NCI-H2029 (cell line): ENCODE measurements around the gene TNS1.

ENCODE experiments used
- DNase-seq: peaks from one replicate; lab custom pipeline; 2025; lab: John Stamatoyannopoulos, UW

The TNS1 gene

DNA sequence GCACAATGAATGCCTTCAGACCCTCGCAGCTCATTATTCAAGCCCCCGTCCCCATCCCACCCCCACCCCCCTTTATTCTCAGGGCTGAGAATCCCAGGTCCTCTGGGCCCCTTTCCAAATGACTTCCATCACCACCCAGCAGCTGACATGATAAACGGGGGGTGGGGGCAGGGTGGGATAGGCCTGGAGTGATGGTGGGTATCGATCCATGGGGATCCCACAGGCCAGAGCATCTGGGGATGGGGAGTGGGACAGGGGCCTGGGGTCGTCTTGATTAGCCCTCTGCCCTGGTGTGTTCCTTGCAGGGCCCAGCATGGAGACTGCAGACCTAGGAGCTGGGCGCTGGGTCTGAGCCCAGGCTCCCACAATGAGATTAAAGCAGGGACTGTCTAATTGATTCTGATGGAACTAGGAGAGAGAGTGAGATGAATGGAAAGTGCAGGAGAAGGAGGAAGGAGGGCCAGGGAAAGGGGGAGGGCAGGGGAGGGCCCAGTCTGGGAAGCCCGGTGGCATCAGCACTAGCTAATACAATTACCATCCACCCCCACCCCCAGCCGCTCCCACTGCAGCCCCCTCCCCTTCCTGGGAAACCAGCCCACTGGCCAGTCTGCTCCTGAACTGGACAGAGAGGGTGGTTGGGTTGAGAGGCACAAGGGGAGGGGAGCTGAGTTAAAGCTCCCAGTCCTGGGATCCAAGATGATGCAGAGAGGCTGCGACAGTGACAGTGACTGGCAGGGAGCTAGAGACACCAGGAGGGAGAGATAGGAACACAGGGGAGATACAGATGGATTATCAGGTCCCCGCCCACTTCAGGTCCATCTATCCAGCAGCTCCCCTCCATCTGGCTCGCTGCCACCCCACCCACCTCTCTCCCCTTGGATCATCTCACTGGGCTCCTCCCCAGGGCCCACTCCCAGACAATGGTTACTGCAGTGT is 13.1 kb upstream of the TNS1 start:
- DNase-seq, result no peak

DNA sequence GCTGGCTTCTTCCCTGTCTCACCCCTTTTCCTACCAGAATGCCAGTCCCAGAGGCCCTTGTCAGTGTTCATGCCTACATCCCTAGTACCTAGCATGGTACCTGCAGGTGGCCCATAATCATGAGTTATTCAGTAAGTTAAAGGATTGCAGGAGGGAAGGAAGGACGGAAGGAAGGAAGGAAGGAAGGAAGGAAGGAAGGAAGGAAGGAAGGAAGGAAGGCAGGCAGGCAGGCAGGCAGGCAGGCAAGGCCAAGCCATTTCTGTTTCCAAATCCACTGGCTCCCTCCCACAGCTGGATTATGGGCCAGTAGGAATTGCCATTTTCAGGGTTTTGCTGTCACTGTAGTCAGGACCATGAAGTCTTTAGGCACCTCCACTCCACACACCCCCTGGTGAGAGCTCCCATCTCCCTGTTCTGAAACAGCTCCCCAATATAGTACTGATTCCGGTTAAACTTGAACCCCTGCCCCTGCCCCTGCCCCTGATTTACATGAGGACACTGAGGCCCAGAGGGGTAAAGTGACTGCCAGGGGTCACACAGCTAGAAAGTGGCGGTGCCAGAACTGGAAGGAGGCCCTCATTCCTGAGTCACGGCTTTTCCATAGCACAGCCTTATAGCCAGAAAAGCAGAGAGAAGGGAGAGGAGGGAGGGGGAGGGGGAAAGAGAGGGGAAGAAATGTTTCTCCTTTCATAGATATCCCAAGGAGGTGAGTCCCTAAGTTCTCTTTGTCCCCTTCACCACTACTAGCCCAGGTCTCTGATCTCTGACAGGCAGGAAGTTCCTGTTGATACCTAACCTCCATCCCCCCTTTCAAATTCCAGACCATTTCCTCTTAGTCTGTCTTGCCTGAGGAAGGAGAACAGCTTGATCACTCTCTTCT is 12.2 kb upstream of the TNS1 start:
- DNase-seq, result no peak

DNA sequence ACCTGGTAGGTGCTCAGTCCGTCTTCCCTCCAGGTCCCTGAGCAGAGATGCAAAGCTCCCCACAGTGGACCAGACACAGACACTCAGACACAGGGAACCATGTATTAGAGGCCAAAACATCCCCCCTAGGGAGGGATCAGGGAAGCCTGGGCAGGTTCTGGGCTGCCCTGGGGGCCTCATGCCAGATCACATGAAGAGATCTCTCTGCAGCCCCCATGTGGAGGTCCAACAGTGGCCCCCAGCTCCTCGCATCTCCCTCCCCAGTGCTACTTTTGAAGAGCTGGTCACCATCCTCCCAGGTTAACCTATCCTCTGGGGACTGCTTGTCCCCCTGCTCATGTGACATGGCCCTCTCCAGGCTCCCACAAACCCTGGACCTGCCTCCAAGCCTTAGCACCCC is 10.5 kb upstream of the TNS1 start:
- no peak for DNase-seq

DNA sequence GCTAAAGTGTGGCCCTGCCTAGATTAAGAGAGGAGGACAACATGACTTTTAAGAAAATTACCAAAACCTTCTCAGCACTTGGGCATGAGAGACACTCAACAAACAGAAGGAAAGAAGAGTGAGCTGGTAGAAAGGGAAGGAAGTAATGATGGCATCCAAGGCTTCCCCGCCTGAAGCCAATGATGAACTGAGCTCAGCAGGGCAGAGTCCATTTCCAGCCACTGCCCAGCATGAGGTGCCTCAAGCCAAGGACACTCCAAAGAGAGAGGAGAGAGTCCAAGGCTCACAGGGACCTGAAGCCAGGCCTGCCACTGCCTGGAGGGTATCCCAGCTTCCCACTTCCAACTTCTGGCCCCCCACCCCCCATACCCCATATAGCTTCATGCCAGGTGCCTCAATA is 9.5 kb upstream of the TNS1 start:
- no peak for DNase-seq

DNA sequence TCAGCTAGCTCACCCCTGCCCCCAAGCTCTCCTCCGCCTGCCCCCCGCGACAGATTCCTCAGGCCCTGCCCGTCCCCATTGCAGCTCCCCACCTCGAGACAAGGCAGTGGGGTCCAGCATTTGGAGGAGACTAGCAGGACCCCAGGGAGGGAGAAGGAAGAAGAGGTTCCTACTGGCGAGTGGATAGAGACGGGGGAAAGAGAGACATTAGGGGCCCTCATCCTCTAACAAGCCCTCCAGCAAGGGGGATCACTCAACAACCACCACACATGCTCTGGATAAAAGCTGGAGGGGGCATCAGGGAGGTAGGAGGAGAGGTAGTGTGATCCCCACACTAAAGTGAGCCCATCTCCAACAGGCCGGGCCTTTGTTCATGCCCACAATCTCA is 8.9 kb upstream of the TNS1 start:
- DNase-seq, result no peak

DNA sequence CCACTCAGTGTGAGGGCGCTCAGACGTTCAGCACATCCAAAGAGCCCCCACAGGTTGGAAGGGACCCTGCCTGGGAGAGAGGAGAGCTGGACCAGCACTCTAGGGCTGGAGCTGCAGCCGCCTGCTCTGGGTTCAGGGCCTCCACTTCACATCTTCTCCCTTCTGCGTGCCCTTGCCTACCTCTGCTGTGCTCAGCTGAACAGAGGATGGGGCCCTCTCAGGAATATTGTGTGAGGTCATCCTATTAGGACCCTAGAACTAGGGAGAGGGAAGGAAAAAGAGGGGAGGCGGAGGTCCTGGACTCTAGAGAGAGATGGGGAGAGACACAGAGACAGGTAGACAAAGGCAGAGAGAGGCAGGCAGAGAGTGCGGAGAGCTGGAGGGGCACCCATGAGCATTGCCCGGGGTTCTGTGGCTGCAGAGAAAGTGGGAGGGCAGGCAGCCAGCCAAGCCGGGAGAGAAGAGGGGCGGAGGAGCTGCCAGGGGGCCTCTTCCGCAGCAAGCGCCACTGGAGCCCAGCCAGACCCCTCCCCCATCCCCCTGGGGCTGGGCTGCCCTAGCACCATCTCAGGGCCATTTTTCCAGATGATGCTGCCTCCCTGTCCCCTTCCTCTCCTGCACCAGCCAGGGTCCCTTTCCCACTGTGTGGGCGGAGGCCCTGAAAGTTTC is 8.3 kb upstream of the TNS1 start:
- DNase-seq, result no peak

DNA sequence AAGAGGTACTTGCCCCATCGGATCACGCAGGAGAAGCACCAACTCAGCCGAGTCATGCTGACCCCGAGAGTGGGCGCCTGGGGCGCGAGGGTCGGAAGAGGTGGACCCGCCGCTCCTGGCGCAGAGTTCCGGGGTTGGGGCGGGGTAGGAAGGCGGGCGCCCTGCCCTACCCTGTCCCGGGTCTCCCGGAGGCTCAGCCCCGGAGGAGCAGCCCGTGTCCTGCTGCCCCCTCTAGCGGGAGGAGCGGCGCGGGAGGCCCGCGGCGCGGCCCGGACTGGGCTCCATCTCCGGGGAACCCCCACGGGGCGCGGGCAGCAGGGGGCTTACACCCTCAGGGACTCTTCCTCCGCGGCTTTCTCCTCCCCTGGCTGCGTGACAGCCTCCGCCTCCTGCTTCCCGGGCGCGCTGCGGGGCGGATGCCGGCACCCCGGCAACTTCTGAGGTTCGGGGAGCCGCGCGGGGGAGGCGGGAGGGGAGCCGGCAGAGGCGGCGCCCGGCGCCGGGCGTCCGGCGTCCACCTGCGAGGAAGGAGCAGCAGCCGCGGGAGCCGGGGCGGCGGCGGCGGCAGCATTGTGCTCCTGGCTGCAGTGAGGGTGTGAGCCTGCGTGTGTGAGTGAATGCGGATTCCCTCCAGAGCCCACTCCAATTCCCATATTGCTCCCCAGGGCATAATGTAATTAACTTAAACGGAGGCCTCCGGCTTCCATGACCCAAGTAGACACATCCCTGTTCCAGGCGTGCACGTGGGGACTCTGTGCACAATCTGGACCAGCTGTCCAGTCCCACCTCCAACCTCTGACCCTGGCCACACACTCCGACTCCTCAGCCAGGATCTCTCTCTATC is 7.6 kb upstream of the TNS1 start:
- no peak for DNase-seq

DNA sequence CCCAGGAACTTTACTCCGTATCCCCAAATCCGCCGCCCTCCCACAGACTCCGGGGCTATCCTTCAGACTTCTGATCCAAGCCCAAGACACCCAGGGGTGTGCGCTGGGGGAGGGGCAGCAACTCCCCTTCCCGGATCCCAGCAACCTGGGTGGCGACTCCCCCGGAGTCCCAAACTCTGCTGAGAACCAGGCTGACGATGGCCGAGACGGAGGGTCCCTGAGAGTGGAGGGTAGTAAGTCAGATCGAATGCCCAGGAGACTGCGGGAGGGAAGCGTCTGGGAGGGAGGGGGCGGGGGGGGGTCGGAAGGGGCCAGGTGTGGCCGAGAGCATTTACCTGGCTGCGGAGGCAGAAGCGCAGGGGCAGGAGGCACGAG is 7.0 kb upstream of the TNS1 start:
- no peak for DNase-seq

DNA sequence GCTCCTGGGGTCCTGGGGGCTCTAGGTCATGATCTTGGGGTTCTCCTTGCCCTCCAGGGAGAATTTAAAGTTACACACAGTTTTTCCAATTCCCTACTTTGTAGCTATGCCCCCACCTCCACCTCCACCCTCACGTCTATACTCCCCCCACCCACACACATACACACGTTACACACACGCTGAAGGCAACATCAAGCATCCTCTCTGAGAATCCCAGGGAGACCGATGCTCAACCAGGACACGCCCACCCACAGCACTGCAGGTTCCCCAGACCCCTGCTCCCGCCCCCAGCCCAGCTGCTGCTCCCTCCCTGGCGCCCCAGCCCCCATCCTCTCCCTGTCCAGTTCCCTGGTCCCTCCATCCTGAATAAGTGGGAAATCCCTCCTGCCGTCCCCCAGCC is 6.4 kb upstream of the TNS1 start:
- no peak for DNase-seq

DNA sequence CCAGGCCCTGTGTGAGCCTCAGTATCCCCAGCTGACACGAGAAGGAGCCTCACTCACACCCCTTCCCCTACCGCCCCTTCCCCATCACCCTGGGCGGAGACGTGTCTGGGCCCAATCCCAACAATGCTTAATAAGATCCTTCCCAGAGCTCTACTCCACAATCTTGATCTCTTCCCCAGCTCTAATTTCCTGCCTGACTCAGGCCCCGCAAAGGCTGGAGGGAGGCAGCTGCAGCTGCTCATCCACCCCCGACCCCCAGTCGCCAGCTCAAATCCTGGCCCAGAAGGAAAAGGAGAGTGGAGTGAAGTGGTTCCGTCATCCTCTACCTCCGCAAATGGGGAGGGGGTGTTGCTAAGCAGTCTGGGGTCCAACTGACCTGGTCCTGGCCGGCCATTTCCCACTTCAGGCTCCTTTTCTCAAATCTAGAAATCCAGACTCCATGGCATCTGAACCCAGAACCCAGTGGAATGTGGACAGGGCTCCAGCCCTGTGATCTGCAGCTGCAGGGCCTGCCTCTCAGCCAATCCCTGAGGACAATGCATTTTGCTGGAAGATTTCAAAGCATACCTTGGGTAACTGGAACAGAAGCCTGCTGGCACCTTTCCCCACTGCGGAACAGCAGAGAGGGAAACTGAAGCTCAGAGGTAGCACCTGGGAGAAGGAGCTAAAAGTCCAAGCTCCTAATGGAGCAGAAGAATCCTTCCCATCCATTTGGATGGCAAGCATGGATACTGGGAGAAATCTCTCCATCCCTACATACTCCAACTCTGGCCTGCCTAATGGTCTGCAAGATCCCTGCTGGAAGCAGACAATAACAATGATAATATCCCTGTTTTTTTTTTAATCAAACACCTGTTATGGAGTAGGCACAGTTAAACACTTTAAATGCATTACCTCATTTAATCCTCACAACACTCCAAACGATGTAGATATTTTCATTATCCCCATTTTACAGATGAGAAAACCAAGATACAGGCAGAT is 5.6 kb upstream of the TNS1 start:
- DNase-seq, result no peak

DNA sequence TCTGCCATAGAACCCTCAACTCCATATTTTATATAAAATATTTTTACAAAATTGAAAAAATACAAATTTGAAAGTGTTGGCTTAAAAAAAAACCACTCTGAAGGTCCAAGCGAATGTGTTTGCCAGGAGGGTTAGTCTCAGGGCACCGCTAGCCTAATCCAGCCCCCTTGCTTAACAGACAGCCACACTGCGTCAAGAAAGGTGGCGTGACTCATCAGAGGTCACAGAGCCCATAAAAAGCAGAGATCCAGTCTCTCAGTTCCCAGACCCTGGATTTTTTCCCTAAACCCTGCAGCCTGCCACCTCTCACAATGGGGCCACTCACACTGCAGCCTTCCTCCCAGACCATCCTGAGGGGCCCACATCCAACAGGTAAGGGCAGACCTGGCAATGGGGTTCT is 3.9 kb upstream of the TNS1 start:
- DNase-seq, result no peak

DNA sequence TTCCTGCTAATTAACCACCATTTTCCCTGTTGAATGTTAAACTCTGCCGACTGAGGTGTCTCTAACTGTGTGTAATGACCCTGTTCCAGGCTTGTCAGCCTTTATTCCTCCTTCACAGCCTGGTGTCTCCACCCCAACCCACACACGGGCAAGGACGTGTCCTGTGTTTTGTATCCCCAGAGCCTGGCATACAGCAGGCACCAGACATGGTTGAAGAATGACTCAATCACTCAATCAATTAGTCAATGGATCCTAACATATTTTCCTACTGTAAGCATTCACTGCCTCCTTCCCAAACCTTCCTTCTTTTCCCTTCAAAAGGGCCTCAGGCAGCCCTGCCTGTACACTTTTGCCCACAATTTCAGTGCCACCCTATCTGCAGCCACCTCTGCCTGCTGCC is 2.7 kb upstream of the TNS1 start:
- no peak for DNase-seq

DNA sequence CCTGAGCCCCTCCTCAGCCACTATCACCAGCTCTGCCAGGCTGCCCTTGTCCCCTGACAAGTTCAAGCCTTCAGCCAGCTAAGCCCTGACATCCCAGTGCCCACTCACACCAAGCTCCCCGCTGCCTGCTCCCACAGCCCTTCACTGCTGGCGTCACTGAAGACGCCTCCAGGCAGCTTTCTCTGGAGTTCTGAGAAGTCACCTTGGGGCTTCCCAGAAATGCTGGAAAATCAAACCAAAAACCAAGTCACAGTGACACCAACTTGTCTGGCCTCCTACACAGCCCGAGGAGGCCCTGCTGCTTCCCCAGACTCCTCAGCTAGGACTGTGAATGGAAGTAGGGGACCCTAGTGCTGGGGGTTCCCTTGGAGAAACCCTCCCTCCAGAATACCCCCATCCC is 2.2 kb upstream of the TNS1 start:
- no peak for DNase-seq

DNA sequence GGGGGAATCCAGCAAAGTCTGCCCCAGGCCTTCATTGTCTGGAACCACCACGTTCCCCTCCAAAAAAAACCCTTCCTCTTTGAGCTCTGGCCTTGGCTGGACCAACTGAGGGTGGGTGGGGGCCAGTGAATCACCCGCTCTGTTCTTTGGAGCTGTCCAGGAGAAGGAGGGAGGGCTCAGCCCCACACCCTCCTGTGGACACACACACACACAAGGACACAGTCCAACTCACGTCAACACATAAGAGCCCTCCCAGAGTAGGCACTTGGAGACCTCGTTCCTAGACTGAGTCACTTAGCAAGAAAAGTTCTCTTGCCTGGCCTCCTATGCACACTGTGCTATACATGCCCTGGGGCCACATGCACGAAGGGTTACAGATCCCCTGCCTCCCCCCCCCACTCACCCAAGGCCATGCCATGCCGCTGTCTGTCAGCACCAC is 1.2 kb upstream of the TNS1 start:
- no peak for DNase-seq

DNA sequence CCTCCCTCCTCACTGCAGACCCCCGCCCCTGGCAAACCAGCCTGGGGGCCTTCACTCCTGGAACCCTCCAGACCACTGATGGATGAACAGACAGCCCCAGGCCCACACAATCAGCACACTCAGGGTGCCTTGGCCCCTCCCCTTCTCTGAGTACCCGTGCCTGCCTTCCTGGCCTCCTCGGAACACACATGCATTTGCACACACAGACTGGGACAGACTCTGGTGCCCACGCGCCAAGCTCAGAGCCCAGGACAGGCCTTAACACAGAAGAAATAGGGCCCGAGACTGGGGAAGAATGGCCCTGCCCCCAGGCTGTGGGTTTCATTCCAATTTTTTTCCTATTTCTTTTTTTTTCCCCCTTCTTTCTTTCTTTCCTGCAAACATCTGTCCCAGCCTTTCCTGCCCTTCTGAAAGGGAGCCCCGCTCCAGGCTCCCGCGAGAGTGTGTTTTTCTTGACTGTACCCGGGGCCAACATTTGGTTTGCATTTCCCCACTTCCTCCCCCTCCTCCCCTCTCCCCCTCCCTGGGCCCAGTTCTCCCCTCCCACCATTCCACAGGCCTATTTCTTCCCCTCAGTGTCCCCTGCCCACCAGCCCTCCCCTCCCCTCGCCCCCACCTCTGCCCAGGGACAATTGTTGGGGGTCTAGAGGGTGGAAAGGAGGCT is 618 bp upstream of the TNS1 start:
- no peak for DNase-seq

DNA sequence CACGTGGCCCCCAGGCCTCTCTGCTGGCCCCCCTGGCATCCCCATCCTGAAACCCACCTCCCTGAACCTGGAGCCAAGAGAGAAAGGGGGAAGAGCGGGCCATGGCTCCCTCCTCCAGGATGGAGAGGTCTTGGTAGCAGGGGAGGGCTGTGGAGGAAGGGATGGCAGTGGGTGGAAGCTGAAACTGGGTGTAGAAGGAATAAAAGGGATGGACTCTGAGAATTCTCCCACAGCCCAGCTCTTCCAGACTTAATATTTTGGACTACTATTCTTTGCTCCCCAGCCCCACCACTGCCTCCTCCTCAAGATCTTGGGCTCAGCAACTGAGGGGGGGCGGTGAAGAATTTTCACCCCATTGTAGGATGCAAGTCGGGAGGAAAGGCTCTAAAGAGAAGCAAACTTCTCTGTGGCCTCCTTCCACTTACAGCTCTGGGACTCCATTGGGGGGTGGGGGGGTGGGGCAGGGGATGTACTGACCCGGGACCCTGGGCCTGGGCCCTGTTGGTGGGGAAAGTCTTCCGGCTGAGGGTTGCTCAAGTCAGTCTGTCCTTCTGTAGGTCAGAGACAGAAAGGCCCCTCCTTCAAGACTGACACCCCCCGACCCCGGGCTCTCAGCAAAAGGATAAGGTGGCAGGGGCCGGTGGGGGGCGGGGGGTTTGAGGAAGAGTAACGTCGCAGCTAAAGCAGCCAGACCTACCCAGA is 501 bp downstream of the TNS1 start:
- no peak for DNase-seq

DNA sequence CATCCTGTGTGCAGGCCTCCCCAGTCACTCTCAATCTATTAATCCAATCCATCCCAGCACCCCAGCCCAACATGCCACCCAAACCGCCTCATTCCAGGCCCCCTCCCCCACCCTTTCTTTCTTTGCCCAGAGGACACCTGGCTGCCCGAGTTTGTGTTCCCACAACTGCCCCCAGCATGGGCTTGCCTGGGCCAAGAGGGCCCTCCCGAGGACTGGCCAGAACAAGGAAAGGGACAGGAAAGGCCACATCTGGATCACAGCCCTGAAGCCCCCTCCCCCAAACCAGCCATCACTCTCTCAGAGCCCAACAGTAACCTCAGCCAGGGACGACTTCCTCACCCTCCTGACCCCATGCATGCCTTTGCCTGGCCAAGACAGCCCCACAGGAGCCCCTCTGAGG is 1.2 kb downstream of the TNS1 start:
- no peak for DNase-seq

DNA sequence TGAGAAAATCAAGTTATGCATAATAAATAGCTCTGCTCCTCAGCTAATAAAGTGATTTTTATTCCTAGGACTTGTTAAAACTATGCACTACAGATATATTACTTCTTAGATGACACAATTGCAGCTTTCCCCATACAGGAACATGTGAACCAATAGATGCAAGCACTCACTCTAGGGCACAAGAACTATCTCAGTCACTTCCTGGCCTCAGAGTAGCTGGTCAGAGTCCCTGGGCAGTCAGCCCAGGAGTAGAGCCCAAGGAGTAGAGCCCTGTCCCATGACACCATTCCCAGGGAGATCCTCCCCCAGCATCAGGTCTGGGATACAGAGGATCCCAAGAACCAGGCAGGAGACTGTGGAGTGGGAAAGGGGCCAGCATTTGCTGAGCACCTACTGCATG is 2.7 kb downstream of the TNS1 start:
- no peak for DNase-seq

DNA sequence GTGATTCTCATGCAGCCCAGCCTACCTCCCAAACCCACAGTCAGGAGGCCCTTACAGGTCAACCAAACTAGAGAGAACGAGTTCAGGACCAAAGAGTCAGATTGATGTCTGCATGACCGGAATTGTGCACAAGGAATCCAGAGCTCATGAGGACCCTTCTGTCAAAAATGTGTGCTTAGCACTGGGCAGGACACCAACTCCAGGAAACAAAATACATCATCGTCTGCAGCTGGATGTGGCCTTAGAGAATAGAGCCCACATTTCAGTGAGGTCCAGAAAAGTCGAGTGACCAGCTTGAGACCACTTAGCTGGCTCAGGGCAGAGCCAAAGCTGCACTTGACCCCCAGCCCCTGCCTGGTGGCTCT is 3.2 kb downstream of the TNS1 start:
- no peak for DNase-seq
